AG04450 (cell line): Measurements from ENCODE around the gene RMND1. TPM values are rescaled to one million over a fixed set of nuclear protein-coding genes. Genes with fewer than 3 reads are reported as not detected.
A peak's percentile ranks its signal among the peaks of the same experiment; 100 is the strongest.

Experiments
- CTCF ChIA-PET: fragments of 300-600, 350-600 bp; formaldehyde crosslinking; extraction: SDS; loops from one replicate; lab custom pipeline; 2022; ENCODE audit warnings: antibody characterized with exemption, inconsistent platforms; lab: Charles Lee
- POLR2A ChIA-PET: fragments of 350-600 bp; formaldehyde crosslinking; extraction: SDS; loops from one replicate; lab custom pipeline; 2021; ENCODE audit warnings: antibody characterized with exemption, inconsistent platforms; lab: Yijun Ruan, JAX
- DNase-seq: peaks from one replicate; pipeline ENCODE4 v3.0.0-alpha.2; 2011; ENCODE audit warnings: low read depth, low spot score
- H3K27ac ChIP-seq: one replicate; pipeline ENCODE4 v1.5.1; 2012; ENCODE audit warnings: low read depth, low read length, control low read depth
- H3K27me3 ChIP-seq: one replicate; pipeline ENCODE4 v1.6.0; 2012; ENCODE audit warnings: low read length; ENCODE audit not compliant: control insufficient read depth, insufficient read depth
- H3K4me3 ChIP-seq: 2 replicates; pipeline ENCODE4 v1.5.1; 2011; ENCODE audit warnings: mild to moderate bottlenecking, low read depth, low read length, control low read depth
- H3K9me3 ChIP-seq: 2 replicates; pipeline ENCODE4 v1.5.1; 2012; ENCODE audit warnings: low read length; ENCODE audit not compliant: control insufficient read depth, insufficient read depth
- CTCF ChIP-seq: IDR thresholded peaks from 2 replicates; pipeline ENCODE4 v1.5.1; 2011; ENCODE audit warnings: low read depth, low read length, control low read depth, inconsistent platforms
- polyA plus RNA-seq: library from polyadenylated mRNA; depleted of rRNA; stranded (reverse); fragments of >200 nt; gene quantifications from 2 replicates; pipeline ENCODE4 v1.2.3, GENCODE V29; 2011

RMND1 gene
- polyA plus RNA-seq, 1 experiment: 27.8 TPM

- POLR2A ChIA-PET: interaction anchor here (0.6 kb wide), 1 partner anchor 472 kb away, joined by 4 read pairs; no protein-coding TSS in a partner anchor
- no peaks in the 10 kb centered on the region for H3K27me3 ChIP-seq
- no peak for DNase-seq
- no peak for TF ChIP-seq CTCF
- CTCF ChIA-PET: interaction anchor here (0.7 kb wide), 1 partner anchor 416 kb away, joined by 3 read pairs; no protein-coding TSS in a partner anchor
- no peak overlapping the region for H3K4me3 ChIP-seq
- no peak overlapping the region for H3K27ac ChIP-seq
- H3K9me3 ChIP-seq: no peaks in the 10 kb centered on the region
Measured at GRCh38 chr6:151374036-151374683, 77.8 kb downstream of the RMND1 start.

DNA sequence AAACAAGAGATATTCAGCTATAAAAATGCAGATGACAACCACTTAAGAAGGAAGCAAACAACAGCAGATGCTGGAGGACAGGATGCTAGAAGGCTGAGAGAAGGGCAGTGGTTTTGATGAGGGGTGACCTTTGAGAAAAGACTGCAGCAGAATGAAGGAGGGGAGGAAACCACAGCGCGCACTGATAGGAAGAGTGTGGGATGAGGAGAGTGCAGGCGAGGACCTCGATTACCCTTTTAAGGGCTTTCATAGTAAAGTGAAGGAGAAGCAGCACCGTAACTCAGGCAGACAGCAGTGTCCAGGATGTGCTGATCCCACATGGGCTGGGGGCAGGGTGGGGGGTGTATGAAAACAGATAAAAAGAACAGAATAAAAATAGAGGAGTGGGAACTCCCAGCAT, 79.8 kb downstream of the RMND1 start:
- no peaks in the 10 kb centered on the region for H3K27me3 ChIP-seq
- POLR2A ChIA-PET: no interaction called here
- H3K9me3 ChIP-seq: no peaks in the 10 kb centered on the region
- no peak overlapping the region for H3K4me3 ChIP-seq
- CTCF ChIA-PET: interaction anchor here (0.7 kb wide), 1 partner anchor 15 kb away, joined by 4 read pairs; no protein-coding TSS in a partner anchor
- no peak for TF ChIP-seq CTCF
- no peak overlapping the region for H3K27ac ChIP-seq
- no peak for DNase-seq

- DNase-seq: no peak
- ChIA-PET CTCF (interaction anchor here (0.6 to 1.9 kb wide), 12 partner anchors 8 to 554 kb away, joined by 3 to 16 read pairs (median 4); no protein-coding TSS in a partner anchor), POLR2A (no interaction called here)
- H3K27ac ChIP-seq: no peak overlapping the region
- no peaks in the 10 kb centered on the region for H3K9me3 ChIP-seq
- no peak overlapping the region for H3K4me3 ChIP-seq
- peak; percentile 35 for TF ChIP-seq CTCF
- H3K27me3 ChIP-seq: no peaks in the 10 kb centered on the region
Measured at GRCh38 chr6:151370509-151371078, 81.3 kb downstream of the RMND1 start.

GRCh38 chr6:151365233-151365632, 86.7 kb downstream of the RMND1 start:
- ChIA-PET POLR2A (interaction anchor here (0.6 kb wide), 1 partner anchor 40 kb away, joined by 3 read pairs; no protein-coding TSS in a partner anchor), CTCF (no interaction called here)
- no peaks in the 10 kb centered on the region for H3K9me3 ChIP-seq
- H3K27ac ChIP-seq: no peak overlapping the region
- no peak for DNase-seq
- no peak overlapping the region for H3K4me3 ChIP-seq
- H3K27me3 ChIP-seq: no peaks in the 10 kb centered on the region
- TF ChIP-seq CTCF: no peak

GRCh38 chr6:151359486-151359885, 92.4 kb downstream of the RMND1 start:
- Histone ChIP-seq H3K27ac (no peak overlapping the region), H3K27me3 (no peaks in the 10 kb centered on the region), H3K4me3 (no peak overlapping the region), H3K9me3 (no peaks in the 10 kb centered on the region)
- ChIA-PET POLR2A (no interaction called here), CTCF (interaction anchor here (0.7 to 1.2 kb wide), 2 partner anchors 9 to 778 kb away, joined by 3 to 4 read pairs; no protein-coding TSS in a partner anchor)
- TF ChIP-seq CTCF: no peak
- DNase-seq: no peak
